A673 (cell line): ENCODE data around the gene VWF. TPM values are rescaled to one million over a fixed set of nuclear protein-coding genes. Genes with fewer than 3 reads are reported as not detected.
"Not testable (repeated sequence)": the region's sequence is repeated elsewhere in the genome, so short reads cannot be mapped to it uniquely, and the experiment has no call there.

Experiments
- BruUV-seq: library from RNA; stranded (reverse); fragments of 400-500 nt; replicated peaks from 2 replicates; lab custom pipeline; 2021; lab: Mats Ljungman, UMichigan
- CTCF ChIA-PET: fragments of 300-600 bp; sonication (Branson Sonifier 250); formaldehyde crosslinking; loops from one replicate; lab custom pipeline; 2022; ENCODE audit warnings: antibody characterized with exemption; lab: Charles Lee
- POLR2A ChIA-PET: fragments of 300-600 bp; sonication (Branson Sonifier 250); formaldehyde crosslinking; loops from one replicate; lab custom pipeline; 2022; ENCODE audit warnings: antibody characterized with exemption; ENCODE audit not compliant: low non-redundant PET; lab: Charles Lee
- DNase-seq: peaks from one replicate; pipeline ENCODE4 v3.0.0-alpha.2; 2015; ENCODE audit warnings: low spot score
- H3K27ac ChIP-seq: fragments of 200-600 bp; sonication (generic); 2 replicates; pipeline ENCODE4 v1.5.1; 2016; ENCODE audit warnings: mixed run types, low read depth, mild to moderate bottlenecking, mixed read lengths, antibody characterized with exemption, low read length; ENCODE audit not compliant: poor library complexity, severe bottlenecking
- H3K27me3 ChIP-seq: fragments of 200-600 bp; sonication (generic); replicated peaks from 2 replicates; pipeline ENCODE4 v1.6.1; 2017; ENCODE audit warnings: mixed run types, low read depth, mild to moderate bottlenecking, mixed read lengths, antibody characterized with exemption, low read length; ENCODE audit not compliant: insufficient read depth, poor library complexity
- H3K36me3 ChIP-seq: fragments of 200-600 bp; sonication (generic); 2 replicates; pipeline ENCODE4 v1.6.1; 2016; ENCODE audit warnings: mixed run types, mild to moderate bottlenecking, mixed read lengths, antibody characterized with exemption, low read length; ENCODE audit not compliant: insufficient read depth, poor library complexity, severe bottlenecking
- H3K4me1 ChIP-seq: fragments of 200-600 bp; sonication (generic); 2 replicates; pipeline ENCODE4 v1.6.1; 2017; ENCODE audit warnings: mixed run types, mild to moderate bottlenecking, mixed read lengths, antibody characterized with exemption, low read length; ENCODE audit not compliant: insufficient read depth, poor library complexity, severe bottlenecking
- H3K4me3 ChIP-seq: fragments of 200-600 bp; sonication (generic); 2 replicates; pipeline ENCODE4 v1.5.1; 2016; ENCODE audit warnings: low read depth, mixed run types, mild to moderate bottlenecking, mixed read lengths, low read length; ENCODE audit not compliant: poor library complexity, severe bottlenecking
- H3K9me3 ChIP-seq: fragments of 200-600 bp; sonication (generic); 2 replicates; pipeline ENCODE4 v1.6.1; 2016; ENCODE audit warnings: mixed run types, low read depth, mild to moderate bottlenecking, mixed read lengths, antibody characterized with exemption, low read length; ENCODE audit not compliant: poor library complexity, severe bottlenecking
- CTCF ChIP-seq: fragments of 300-800, 200-600 bp; sonication (generic); conservative IDR thresholded peaks from 2 replicates; pipeline ENCODE4 v1.5.1; 2017; ENCODE audit warnings: low read depth, mild to moderate bottlenecking, antibody characterized with exemption, low read length, moderate library complexity, mixed read lengths
- EZH2 ChIP-seq: fragments of 200-600 bp; sonication (generic); IDR thresholded peaks from 2 replicates; pipeline ENCODE4 v1.6.1; 2017; ENCODE audit warnings: borderline replicate concordance, low read depth, mild to moderate bottlenecking, mixed read lengths, antibody characterized with exemption, low read length; ENCODE audit not compliant: poor library complexity, severe bottlenecking
- intact Hi-C: fragments of 100-400 bp; cut with micrococcal nuclease; formaldehyde crosslinking; loops from one replicate; pipeline ENCODE4 v1.10.0; 2022; ENCODE audit not compliant: unreplicated experiment
- total RNA-seq: library from RNA; stranded (reverse); gene quantifications from 2 replicates; pipeline ENCODE4 v1.2.3, GENCODE V29; 2021

Gene VWF
- total RNA-seq, 1 experiment from 2014 or later, result not detected

DNA sequence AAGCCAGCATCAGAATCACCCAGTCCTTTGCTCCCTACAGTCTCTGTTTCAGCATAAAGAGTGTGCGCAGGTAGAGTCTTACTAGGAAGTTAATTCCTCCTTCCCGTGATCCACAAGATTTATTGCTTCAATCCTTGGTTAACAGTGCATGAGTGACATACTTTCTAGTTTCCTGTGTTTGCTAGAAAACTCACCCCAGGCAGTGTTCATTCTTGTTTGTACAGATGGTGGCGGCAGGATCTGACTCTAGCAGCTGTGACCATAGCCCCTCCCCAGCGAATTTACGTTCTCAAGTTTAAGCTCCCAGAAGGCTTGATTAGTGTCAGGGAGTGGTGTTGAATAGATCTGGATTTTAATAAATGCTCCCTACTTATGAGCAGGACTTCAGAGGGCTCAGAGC, 103.5 kb downstream of the VWF start:
- Histone ChIP-seq H3K4me1 (no peaks in the 10 kb centered on the region), H3K36me3 (no peaks in the 10 kb centered on the region), H3K27me3 (no peaks in the 10 kb centered on the region), H3K9me3 (no peaks in the 10 kb centered on the region), H3K4me3 (no peak overlapping the region), H3K27ac (no peak overlapping the region)
- POLR2A ChIA-PET, result no interaction called here
- TF ChIP-seq EZH2 (no peak), CTCF (no peak)
- BruUV-seq, result no TSS peak
- intact Hi-C loops, result no loop called here
- CTCF ChIA-PET, result no interaction called here
- DNase-seq, result no peak

DNA sequence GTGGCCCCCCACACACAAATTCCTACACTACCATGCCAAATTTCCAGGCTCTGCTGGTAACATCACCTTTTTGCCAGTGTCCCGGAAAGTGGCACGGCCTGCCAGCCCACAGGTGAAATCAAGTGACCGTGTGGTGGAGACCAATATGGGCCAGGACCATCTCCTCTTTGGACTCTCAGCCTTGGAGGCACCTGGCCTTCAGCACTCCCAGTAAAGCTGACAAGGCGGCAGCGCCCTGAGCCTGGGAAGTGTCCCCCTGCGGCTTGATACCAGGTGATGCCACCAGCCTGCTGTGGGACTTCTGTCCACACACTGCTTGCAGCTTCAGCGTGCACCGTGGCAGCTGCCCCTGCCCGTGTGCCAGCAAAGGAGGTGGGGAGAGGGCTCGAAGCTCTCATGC, 104.0 kb downstream of the VWF start:
- DNase-seq, H3K27me3 ChIP-seq, intact Hi-C loops, BruUV-seq, H3K9me3 ChIP-seq, H3K4me3 ChIP-seq, H3K36me3 ChIP-seq, H3K27ac ChIP-seq, CTCF ChIA-PET, H3K4me1 ChIP-seq, POLR2A ChIA-PET: not testable (repeated sequence)

DNA sequence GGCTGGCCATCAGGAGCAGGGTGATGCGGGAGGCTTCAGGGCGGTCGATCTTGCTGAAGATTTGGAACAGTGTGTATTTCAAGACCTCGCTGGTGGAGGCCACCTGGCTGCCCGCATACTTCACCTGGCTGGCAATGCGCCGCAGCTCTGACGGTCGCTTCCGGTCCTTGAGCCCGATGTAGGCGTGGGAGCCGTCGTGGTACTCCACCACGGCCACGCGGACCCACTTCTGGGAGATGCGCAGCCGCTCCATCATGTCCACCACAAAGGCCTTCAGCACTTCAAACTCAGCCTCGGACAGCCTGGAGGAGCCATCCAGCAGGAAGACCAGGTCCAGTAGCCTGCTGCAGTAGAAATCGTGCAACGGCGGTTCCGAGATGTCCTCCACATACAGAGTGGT, 105.2 kb downstream of the VWF start:
- BruUV-seq, intact Hi-C loops, H3K4me3 ChIP-seq, H3K27me3 ChIP-seq, POLR2A ChIA-PET, DNase-seq, H3K4me1 ChIP-seq, H3K9me3 ChIP-seq, CTCF ChIA-PET, H3K27ac ChIP-seq, H3K36me3 ChIP-seq: not testable (repeated sequence)

GRCh38 chr12:6018265-6018664, 106.2 kb downstream of the VWF start:
- H3K27ac ChIP-seq, result no peak overlapping the region
- TF ChIP-seq CTCF (no peak), EZH2 (no peak)
- H3K27me3 ChIP-seq, result no peaks in the 10 kb centered on the region
- ChIA-PET CTCF (no interaction called here), POLR2A (no interaction called here)
- H3K36me3 ChIP-seq, result no peaks in the 10 kb centered on the region
- BruUV-seq, result no TSS peak
- no peaks in the 10 kb centered on the region for H3K9me3 ChIP-seq
- no peak for DNase-seq
- intact Hi-C loops, result no loop called here
- no peak overlapping the region for H3K4me3 ChIP-seq
- no peaks in the 10 kb centered on the region for H3K4me1 ChIP-seq
